NOMO-1 treated with dmso at 0.1 percent for 144 hours (cell line): Measurements from ENCODE around the gene SLC25A34.

Source experiments
- DNase-seq: peaks from one replicate; lab custom pipeline; 2025; ENCODE audit not compliant: unreplicated experiment; lab: John Stamatoyannopoulos, UW

SLC25A34 gene

DNA sequence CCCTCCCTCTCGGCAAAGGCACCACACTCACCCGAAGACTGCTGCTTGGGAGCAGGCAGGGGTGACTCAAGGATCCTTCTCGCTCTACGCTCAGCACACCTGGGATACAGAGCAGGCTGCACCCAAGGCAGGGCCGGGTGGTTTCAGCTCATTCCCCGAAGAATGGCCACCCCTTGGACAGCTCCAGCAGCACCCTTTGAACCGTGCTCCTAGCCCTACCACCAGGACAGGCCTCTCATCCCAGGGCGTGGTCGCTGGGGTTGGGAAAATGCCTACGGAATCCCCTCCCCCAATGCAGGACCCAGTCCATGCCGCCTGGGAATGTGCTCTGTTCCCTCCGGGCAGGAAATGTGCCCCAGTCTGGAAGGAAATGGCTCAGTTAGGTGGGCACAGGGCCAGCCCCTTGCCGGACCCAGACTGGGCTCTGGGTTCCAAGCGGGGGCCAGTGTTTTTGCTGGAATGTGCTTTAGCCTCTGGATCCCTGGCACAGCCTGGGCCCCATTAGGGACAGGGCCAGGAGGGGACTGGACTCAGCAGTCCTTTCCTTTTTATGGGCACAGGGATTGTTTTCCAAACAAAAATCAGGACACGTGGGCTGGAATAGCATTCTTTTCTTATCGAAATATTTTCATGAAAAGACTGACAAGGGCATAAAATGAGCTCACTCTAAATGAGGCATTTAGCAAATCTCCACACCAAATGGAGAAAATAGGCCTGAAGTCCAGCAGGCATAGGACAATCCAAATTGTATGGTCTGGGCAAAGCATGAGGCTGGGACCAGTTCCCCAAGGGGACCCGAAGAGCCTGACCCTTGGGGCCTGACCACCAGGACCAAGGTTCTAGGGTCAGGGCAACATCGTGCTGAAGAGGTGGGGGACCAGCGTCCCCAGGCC lies 13.6 kb downstream of the SLC25A34 start:
- DNase-seq, result no peak

DNA sequence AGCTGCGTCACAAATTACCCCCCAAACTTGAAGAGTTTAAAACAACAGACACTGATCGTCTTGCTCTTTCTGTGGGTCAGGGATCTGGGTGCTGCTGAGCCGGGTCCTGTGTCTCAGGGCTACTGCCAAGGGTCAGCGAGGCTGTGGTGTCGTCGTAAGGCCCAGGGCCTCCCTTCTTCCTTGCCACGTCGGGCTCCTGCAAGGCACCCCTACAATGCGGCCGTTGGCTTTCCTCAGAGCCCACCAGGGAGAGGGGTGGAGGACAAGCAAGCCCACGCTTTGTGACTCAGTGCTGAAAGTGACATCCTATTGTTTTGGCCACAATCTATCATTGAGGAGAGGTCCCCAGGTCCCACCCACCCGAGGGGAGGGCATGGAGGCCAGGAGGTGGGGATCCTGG lies 14.9 kb downstream of the SLC25A34 start:
- no peak for DNase-seq

- DNase-seq, result no peak
Observed at GRCh38 chr1:15751717-15752116, 15.7 kb downstream of the SLC25A34 start.

GRCh38 chr1:15753776-15754175 lies 17.7 kb downstream of the SLC25A34 start:
- DNase-seq, result no peak

GRCh38 chr1:15755021-15755645 lies 19.1 kb downstream of the SLC25A34 start:
- no peak for DNase-seq

DNA sequence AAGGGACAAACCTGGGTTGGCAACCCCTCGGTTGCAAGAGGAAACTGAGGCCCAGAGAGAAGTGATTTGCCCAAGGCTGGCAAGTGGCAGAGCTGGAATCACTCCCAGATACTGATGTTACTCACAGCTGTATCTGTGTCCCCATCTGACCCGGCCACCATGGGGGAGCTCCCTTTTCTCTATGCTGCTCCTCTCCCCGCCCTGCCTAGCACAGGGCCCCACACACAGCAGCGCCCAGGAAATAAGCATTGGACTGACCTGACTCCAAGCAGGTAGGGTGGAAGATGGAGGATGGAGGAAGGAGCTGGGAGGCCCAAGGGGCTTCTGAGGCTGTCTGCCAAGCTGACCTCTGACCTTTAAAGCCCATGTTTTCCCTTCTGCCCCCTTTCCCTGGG lies 19.6 kb downstream of the SLC25A34 start:
- no peak for DNase-seq

GRCh38 chr1:15756143-15757015 lies 20.3 kb downstream of the SLC25A34 start:
- no peak for DNase-seq

GRCh38 chr1:15757016-15757543 lies 21.0 kb downstream of the SLC25A34 start:
- no peak for DNase-seq

- DNase-seq, result no peak
Observed at GRCh38 chr1:15757575-15758342, 21.7 kb downstream of the SLC25A34 start.

GRCh38 chr1:15758343-15758931 lies 22.4 kb downstream of the SLC25A34 start, which contains the start of gene FBLIM1:
Gene FBLIM1 (plus strand): TSS chr1:15758795. CDS start chr1:15764984, 6,189 bp downstream.
- no peak for DNase-seq

- DNase-seq, result no peak
Observed at GRCh38 chr1:15758953-15759661, 23.0 kb downstream of the SLC25A34 start.

DNA sequence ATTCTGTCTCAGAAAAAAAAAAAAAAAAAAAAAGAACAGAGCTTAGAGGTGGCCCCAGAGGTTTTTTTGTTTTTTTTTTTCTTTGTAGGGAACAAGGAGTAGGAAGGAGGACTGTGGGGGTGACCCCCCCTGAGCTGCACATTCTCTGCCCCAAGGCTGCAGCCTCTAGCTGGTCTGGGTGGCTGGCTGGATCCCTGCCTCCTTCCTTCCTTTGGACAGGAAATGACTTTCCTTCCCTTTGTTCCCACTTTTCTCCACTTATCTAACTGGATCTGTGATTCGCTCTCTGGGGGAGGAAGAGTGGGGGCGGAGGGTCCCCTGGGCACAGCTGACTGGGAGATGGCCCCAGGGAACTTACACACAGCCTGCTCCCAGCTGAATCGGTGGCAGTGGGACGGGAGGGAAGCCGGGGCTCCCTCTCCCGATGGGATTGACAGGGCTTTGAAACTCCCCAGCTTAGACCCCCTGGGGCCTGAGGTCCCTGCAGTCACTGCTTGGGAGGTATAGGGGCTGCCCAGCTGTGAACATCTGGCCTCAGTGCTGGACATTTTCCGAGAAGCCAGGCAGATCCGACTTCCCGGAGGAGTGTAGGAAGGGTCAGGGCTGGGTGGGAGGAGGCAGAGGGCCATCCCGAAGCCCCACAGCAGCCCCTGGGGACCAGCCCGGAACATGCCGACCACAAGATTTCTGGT lies 24.6 kb downstream of the SLC25A34 start:
- no peak for DNase-seq

DNA sequence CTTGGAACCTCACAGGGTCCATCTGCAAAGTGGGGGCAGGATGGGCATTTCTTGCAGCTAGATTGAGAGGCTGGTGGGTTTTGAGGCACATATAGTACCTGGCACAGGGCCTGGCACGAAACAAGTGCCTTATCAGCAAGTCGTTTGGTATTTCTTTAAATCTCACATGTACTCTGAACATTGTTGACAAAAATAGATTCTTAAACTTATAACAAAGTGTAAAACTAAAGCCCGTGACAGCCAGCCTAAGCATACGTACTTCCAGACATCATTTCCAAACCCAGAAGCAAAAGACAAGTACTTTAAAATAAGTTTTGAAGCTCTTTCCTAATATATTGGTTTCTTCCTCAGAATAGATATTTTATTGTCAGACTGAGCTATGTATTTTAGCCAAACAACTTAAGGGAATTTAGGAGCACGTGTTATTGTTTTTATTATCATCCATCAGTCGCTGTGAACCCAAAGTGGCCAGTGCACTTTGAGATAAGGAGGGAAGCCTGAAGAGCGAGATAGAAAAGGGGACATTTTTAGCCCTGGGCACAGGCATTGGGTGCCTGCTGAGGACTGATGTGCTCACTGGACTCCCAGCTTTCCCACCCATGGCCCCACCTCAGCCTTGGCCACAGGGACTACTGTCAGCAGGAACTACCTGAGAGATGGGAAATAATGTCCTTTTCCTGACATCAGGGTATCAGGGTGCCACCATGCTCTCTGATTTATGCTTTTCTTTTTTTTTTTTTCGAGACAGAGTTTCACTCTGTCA lies 25.5 kb downstream of the SLC25A34 start:
- no peak for DNase-seq

DNA sequence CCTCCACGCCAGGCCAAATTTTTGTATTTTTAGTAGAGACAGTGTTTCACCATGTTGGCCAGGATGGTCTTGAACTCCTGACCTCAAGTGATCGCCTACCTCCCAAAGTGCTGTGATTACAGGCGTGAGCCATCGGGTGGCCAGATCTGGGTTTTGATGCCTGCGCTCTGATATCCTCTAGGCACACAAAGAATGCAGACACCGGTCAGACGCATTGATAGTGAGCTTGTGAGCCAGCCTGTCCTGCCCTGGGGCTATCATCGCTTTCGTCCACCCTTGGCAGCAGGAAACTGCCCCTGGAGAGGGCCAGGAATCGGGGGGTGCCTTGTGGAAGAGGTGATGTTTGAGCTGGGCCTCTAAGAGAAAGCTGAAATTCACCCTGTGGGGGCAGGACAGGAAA lies 26.5 kb downstream of the SLC25A34 start:
- no peak for DNase-seq

- DNase-seq, result no peak
Observed at GRCh38 chr1:15764269-15764764, 28.3 kb downstream of the SLC25A34 start.

GRCh38 chr1:15764890-15765289 lies 28.8 kb downstream of the SLC25A34 start:
- DNase-seq, result no peak

DNA sequence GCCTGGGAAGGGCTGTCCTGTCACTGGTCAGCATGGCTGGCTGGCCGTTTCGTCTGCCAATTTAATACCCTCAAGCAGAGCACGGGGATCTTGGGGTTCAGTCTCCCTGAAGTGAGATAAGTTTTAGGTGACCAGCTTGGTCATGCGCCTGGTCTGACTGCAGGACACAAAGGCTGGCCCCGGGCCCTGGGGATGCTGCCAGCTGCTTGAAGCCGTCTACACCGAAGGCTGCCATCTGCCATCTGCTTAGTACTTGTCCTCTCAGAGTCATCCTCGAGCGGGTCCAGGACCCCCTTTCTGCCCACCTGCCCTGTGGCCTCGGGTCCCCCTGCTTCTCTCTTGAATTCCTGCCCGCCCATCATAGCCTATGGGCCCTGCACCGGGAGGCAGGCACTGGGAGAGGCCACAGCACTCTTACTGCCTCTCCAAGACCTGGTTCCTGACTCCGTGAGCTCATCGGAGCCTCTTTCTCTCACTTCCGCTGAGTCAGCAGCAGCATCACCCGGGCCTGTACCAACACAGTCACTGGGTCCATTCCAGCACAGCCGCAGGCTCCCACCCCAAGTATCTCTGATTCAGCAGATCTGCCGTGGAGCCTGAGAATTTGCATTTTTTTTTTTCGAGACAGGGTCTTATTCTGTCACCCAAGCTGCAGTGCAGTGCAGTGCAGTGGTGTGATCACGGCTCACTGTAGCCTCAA lies 29.6 kb downstream of the SLC25A34 start:
- no peak for DNase-seq
